OCI-LY3 (cell line): ENCODE results near the gene ARMH4.

Experiments used
- H2AFZ ChIP-seq: fragments of 200-600, 300-600 bp; shearing (Covaris generic); 2 replicates; pipeline ENCODE4 v1.6.0; 2014; ENCODE audit warnings: antibody characterized with exemption, low read depth, low read length
- H3K27ac ChIP-seq: fragments of 200-600, 300-600 bp; sonication (generic); 2 replicates; pipeline ENCODE4 v1.5.1; 2014; ENCODE audit warnings: mild to moderate bottlenecking, low read length, moderate library complexity, mixed read lengths
- H3K27me3 ChIP-seq: fragments of 200-600, 300-600 bp; sonication (generic); 2 replicates; pipeline ENCODE4 v1.6.1; 2014; ENCODE audit warnings: low read depth, low read length, mixed read lengths
- H3K36me3 ChIP-seq: fragments of 200-600, 300-600 bp; sonication (generic); replicated peaks from 2 replicates; pipeline ENCODE3; 2014; ENCODE audit warnings: low read depth, low read length, mixed read lengths
- H3K4me1 ChIP-seq: fragments of 300-600, 200-600 bp; sonication (generic); 2 replicates; pipeline ENCODE4 v1.6.1; 2014; ENCODE audit warnings: low read length, mixed read lengths
- H3K4me2 ChIP-seq: fragments of 200-600, 300-600 bp; sonication (generic); 2 replicates; pipeline ENCODE4 v1.6.1; 2014; ENCODE audit warnings: low read length, mixed read lengths
- H3K4me3 ChIP-seq: fragments of 300-600, 200-600 bp; sonication (generic); 2 replicates; pipeline ENCODE4 v1.5.1; 2014; ENCODE audit warnings: antibody characterized with exemption, mild to moderate bottlenecking, low read length, moderate library complexity
- H3K79me2 ChIP-seq: fragments of 300-600, 200-600 bp; shearing (Covaris generic); 2 replicates; pipeline ENCODE4 v1.6.1; 2014; ENCODE audit warnings: mild to moderate bottlenecking, low read length, mixed read lengths
- H3K9ac ChIP-seq: fragments of 300-600, 200-600 bp; shearing (Covaris generic); 2 replicates; pipeline ENCODE4 v1.6.0; 2014; ENCODE audit warnings: mild to moderate bottlenecking, low read length, moderate library complexity
- H3K9me3 ChIP-seq: fragments of 200-600, 300-600 bp; shearing (Covaris generic); 2 replicates; pipeline ENCODE4 v1.6.1; 2014; ENCODE audit warnings: low read length, mixed read lengths; ENCODE audit not compliant: insufficient read depth
- H4K20me1 ChIP-seq: fragments of 200-600, 300-600 bp; sonication (generic); 2 replicates; pipeline ENCODE4 v1.6.1; 2016; ENCODE audit warnings: low read length, mixed read lengths; ENCODE audit not compliant: insufficient read depth
- CTCF ChIP-seq: fragments of 200-600, 300-600 bp; sonication (generic); IDR thresholded peaks from 2 replicates; pipeline ENCODE4 v1.5.1; 2014; ENCODE audit warnings: antibody characterized with exemption, low read length, low read depth
- EZH2phosphoT487 ChIP-seq: fragments of 200-600 bp; shearing (Covaris generic); IDR thresholded peaks from 2 replicates; pipeline ENCODE4 v1.6.1; 2018; ENCODE audit warnings: antibody characterized with exemption, mixed run types, low read depth

The ARMH4 gene

GRCh38 chr14:58167891-58168290, 15.9 kb upstream of the ARMH4 start:
- Histone ChIP-seq H3K36me3 (no peaks in the 10 kb centered on the region), H3K4me2 (no peak overlapping the region), H3K4me1 (peaks cover 8% of the 10 kb centered on the region; the same call in 1 of the 2 replicates), H4K20me1 (no peaks in the 10 kb centered on the region), H3K4me3 (no peak overlapping the region), H3K9me3 (no peaks in the 10 kb centered on the region), H3K79me2 (no peaks in the 10 kb centered on the region), H2AFZ (no peak overlapping the region), H3K27me3 (no peaks in the 10 kb centered on the region), H3K27ac (no peak overlapping the region), H3K9ac (no peak overlapping the region)
- TF ChIP-seq CTCF = no peak
- TF ChIP-seq EZH2phosphoT487 = no peak

- Histone ChIP-seq H3K27me3 (no peaks in the 10 kb centered on the region), H3K27ac (no peak overlapping the region), H3K4me3 (no peak overlapping the region), H4K20me1 (no peaks in the 10 kb centered on the region), H3K4me1 (peaks cover 8% of the 10 kb centered on the region; the same call in 1 of the 2 replicates), H2AFZ (no peak overlapping the region), H3K79me2 (no peaks in the 10 kb centered on the region), H3K9ac (no peak overlapping the region), H3K36me3 (no peaks in the 10 kb centered on the region), H3K4me2 (no peak overlapping the region), H3K9me3 (no peaks in the 10 kb centered on the region)
- no peak for TF ChIP-seq EZH2phosphoT487
- TF ChIP-seq CTCF = no peak
These were observed 15.0 kb upstream of the ARMH4 start for GRCh38 chr14:58167057-58167456.

GRCh38 chr14:58166005-58166983, 14.3 kb upstream of the ARMH4 start:
- no peak for TF ChIP-seq EZH2phosphoT487
- peak; percentile 93 for TF ChIP-seq CTCF
- H3K9me3 ChIP-seq = no peaks in the 10 kb centered on the region
- H4K20me1 ChIP-seq = no peaks in the 10 kb centered on the region
- peaks cover 6% of the 10 kb centered on the region; the same call in 1 of the 2 replicates for H3K4me1 ChIP-seq
- no peaks in the 10 kb centered on the region for H3K36me3 ChIP-seq
- no peak overlapping the region for H3K27ac ChIP-seq
- H3K4me2 ChIP-seq = peak overlapping the region; percentile 36; the same call in 1 of the 2 replicates
- H3K79me2 ChIP-seq = no peaks in the 10 kb centered on the region
- H2AFZ ChIP-seq = peak overlapping the region; percentile 77
- H3K4me3 ChIP-seq = no peak overlapping the region
- no peaks in the 10 kb centered on the region for H3K27me3 ChIP-seq
- no peak overlapping the region for H3K9ac ChIP-seq

GRCh38 chr14:58160561-58160960, 8.5 kb upstream of the ARMH4 start:
- Histone ChIP-seq H3K4me3 (no peak overlapping the region), H3K4me2 (no peak overlapping the region), H4K20me1 (no peaks in the 10 kb centered on the region), H2AFZ (no peak overlapping the region), H3K9me3 (no peaks in the 10 kb centered on the region), H3K27ac (no peak overlapping the region), H3K36me3 (no peaks in the 10 kb centered on the region), H3K4me1 (no peaks in the 10 kb centered on the region), H3K79me2 (no peaks in the 10 kb centered on the region), H3K9ac (no peak overlapping the region), H3K27me3 (peaks cover 7% of the 10 kb centered on the region; the same call in 1 of the 2 replicates)
- TF ChIP-seq EZH2phosphoT487 (no peak), CTCF (no peak)
